Naive thymus-derived CD4-positive, alpha-beta T cell (primary cell): Measurements from ENCODE around the gene DVL1. TPM values are rescaled to one million over a fixed set of nuclear protein-coding genes. Genes with fewer than 3 reads are reported as not detected.
A peak's percentile ranks its signal among the peaks of the same experiment; 100 is the strongest.

Source experiments
- ATAC-seq: fragments of 150-1000 bp; cut with Tn5 transposase; 2 replicates; pipeline ENCODE4 v1.10.0; 2021; ENCODE audit warnings: mild to moderate bottlenecking, moderate library complexity
- CTCF ChIA-PET: fragments of 350-600 bp; sonication (Branson Sonifier 250); formaldehyde crosslinking; loops from one replicate; lab custom pipeline; 2021; ENCODE audit warnings: antibody characterized with exemption; lab: Charles Lee
- POLR2A ChIA-PET: fragments of 350-600 bp; sonication (Branson Sonifier 250); formaldehyde crosslinking; loops from one replicate; lab custom pipeline; 2021; ENCODE audit warnings: antibody characterized with exemption, inconsistent platforms; lab: Charles Lee
- DNase-seq, 9 donors: peaks; one replicate each; pipeline versions ENCODE4 v3.0.0 to v3.0.0-alpha.2; 2020 to 2022; ENCODE audit warnings: mixed read lengths in 1 of 9
- H3K27ac ChIP-seq: one replicate; pipeline ENCODE4 v1.7.0; 2013; ENCODE audit warnings: mild to moderate bottlenecking, low read depth, low read length, moderate library complexity
- H3K27me3 ChIP-seq, 2 donors: one replicate each; pipeline ENCODE4 v1.7.0; 2013; ENCODE audit warnings: low read length in 2 of 2, mild to moderate bottlenecking in 2 of 2, moderate library complexity in 2 of 2; ENCODE audit not compliant: control insufficient read depth in 2 of 2, insufficient read depth in 2 of 2
- H3K36me3 ChIP-seq, 3 experiments: 1 replicate in 2 of 3; 2 replicates in 1 of 3; pipeline ENCODE4 v1.7.0; 2013; ENCODE audit warnings: low read length in 3 of 3, mild to moderate bottlenecking in 3 of 3, moderate library complexity in 1 of 3; ENCODE audit not compliant: insufficient read depth in 3 of 3, control insufficient read depth in 2 of 3
- H3K4me1 ChIP-seq, 2 donors: one replicate each; pipeline ENCODE4 v1.7.0; 2013; ENCODE audit warnings: low read length in 2 of 2, mild to moderate bottlenecking in 2 of 2, moderate library complexity in 1 of 2; ENCODE audit not compliant: control insufficient read depth in 2 of 2, insufficient read depth in 2 of 2
- H3K4me3 ChIP-seq: 2 replicates; pipeline ENCODE4 v1.7.0; 2013; ENCODE audit warnings: mild to moderate bottlenecking, low read length
- H3K9me3 ChIP-seq, 3 experiments: 1 replicate in 2 of 3; 2 replicates in 1 of 3; pipeline ENCODE4 v1.7.0; 2013; ENCODE audit warnings: low read length in 3 of 3; ENCODE audit not compliant: control insufficient read depth in 2 of 3
- H3K27ac Mint-ChIP-seq, 9 donors: one replicate each; pipeline ENCODE4 v1.8.0; 2020 to 2022; ENCODE audit warnings: mixed read lengths in 9 of 9, mild to moderate bottlenecking in 8 of 9, moderate library complexity in 5 of 9, inconsistent platforms in 2 of 9
- H3K27me3 Mint-ChIP-seq, 5 donors: one replicate each; pipeline ENCODE4 v1.8.0; 2021 to 2022; ENCODE audit warnings: mixed read lengths in 5 of 5, mild to moderate bottlenecking in 1 of 5
- H3K36me3 Mint-ChIP-seq, 5 donors: one replicate each; pipeline ENCODE4 v1.8.0; 2020 to 2022; ENCODE audit warnings: mixed read lengths in 5 of 5, mild to moderate bottlenecking in 3 of 5, inconsistent platforms in 1 of 5
- H3K4me1 Mint-ChIP-seq, 7 donors: one replicate each; pipeline ENCODE4 v1.8.0; 2020 to 2022; ENCODE audit warnings: mixed read lengths in 7 of 7, mild to moderate bottlenecking in 3 of 7, inconsistent platforms in 1 of 7
- H3K4me3 Mint-ChIP-seq, 10 donors: one replicate each; pipeline ENCODE4 v1.8.0; 2020 to 2022; ENCODE audit warnings: mild to moderate bottlenecking in 10 of 10, mixed read lengths in 10 of 10, moderate library complexity in 6 of 10, inconsistent platforms in 2 of 10
- H3K9me3 Mint-ChIP-seq, 11 donors: one replicate each; pipeline ENCODE4 v1.8.0; 2020 to 2022; ENCODE audit warnings: mixed read lengths in 11 of 11, mild to moderate bottlenecking in 4 of 11, inconsistent platforms in 1 of 11, moderate library complexity in 1 of 11
- intact Hi-C, 2 donors: fragments of 100-400 bp; cut with micrococcal nuclease; formaldehyde crosslinking; loops; one replicate each; pipeline ENCODE4 v1.15.1; 2023
- polyA plus RNA-seq, 2 donors: library from polyadenylated mRNA; unstranded; fragments of 300-500 nt; fragmentation: Illumina TruSeq; gene quantifications; one replicate each; pipeline ENCODE4 v1.2.3, GENCODE V29; 2021
- total RNA-seq, 6 experiments: library from RNA in 5 of 6; stranded (reverse) in 5 of 6; gene quantifications; 1 replicate in 5 of 6; 2 replicates in 1 of 6; pipeline ENCODE4 v1.2.3 and lab custom pipeline; 2021 to 2026

DVL1 gene
- total and polyA plus RNA-seq, 7 experiments from 2014 or later, result 0.78 to 54.9 (median 44.8) TPM

DNA sequence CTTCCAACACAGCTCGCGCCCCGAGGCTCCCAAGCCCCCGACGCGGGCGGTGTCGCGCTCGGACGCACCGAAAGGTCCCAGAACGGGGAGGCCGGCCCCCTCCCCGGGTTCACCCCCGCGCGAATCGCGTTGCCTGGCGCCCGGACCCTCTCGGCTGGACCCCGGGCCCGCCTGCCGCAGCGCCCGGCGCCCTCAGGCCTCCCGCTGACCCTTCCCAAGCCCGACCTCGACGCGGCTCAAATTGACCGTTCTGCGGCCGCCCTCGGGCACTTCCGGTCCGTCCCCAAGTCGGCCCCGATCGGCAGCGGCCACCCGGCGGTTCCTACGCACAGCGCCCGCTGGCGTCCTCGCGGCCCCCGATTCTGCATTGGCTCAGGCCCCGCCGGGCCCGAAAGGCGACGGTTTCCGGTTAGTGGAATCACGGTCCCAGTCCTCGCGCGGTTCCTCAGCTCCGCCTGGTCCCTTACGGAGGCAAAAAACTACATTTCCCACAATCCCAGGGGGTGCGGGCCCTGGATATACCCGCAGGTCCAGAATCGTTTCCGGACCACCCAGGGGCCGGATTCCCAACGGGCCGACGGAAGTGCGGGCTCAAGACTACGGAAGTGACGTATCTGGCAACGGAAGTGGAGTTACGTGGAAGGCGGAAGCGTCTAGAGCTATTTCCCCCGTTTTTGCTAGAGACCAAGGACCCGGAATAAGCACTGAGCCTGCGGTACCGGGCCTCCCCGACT is 25.9 kb upstream of the DVL1 start, which contains the start of gene AURKAIP1:
Gene AURKAIP1 (minus strand): TSS at position 279 of the 734 bp plus-strand sequence. CDS start 451 bp downstream, outside the sequence.
- peak within 1 kb of the TSS; percentile 82 to 96 (median 94) for H3K4me3 Mint-ChIP-seq
- H3K4me1 Mint-ChIP-seq, result peaks cover 0 to 37% (median 21%) of the 10 kb centered on the region in 7 donors
- no peaks in the 10 kb centered on the region for H3K9me3 Mint-ChIP-seq
- ChIA-PET POLR2A (interaction anchor here (0.5 to 4.5 kb wide), 22 partner anchors 10 to 434 kb away, joined by 3 to 59 read pairs (median 4); partner anchors contain the start of genes B3GALT6, C1orf159, CCNL2 and DVL1), CTCF (interaction anchor here (0.8 to 1.9 kb wide), 5 partner anchors 22 to 44 kb away, joined by 3 to 6 read pairs (median 5); partner anchors contain the start of gene CCNL2)
- H3K27ac Mint-ChIP-seq, result peak within 1 kb of the TSS; percentile 91 to 98 (median 97)
- intact Hi-C loops, result loop anchor here (1.0 to 10.0 kb wide), 12 partner anchors 24 to 416 kb away; partner anchors contain the start of genes C1orf159 (in 2 of the 2), CCNL2 (in 2 of the 2), MRPL20 (in 2 of the 2) and PUSL1 (in 2 of the 2)
- H3K36me3 ChIP-seq, result peaks cover 0 to 11% (median 4%) of the 10 kb centered on the region in 3 experiments
- no peaks in the 10 kb centered on the region for H3K9me3 ChIP-seq
- peak; percentile 84 for ATAC-seq
- peak; percentile 80 to 98 (median 96) for DNase-seq
- H3K4me1 ChIP-seq, result peaks cover 18 to 35% of the 10 kb centered on the region in 2 donors
- H3K27me3 Mint-ChIP-seq, result peaks cover 0 to 2% (median 0%) of the 10 kb centered on the region in 5 donors
- H3K27me3 ChIP-seq, result no peaks in the 10 kb centered on the region
- H3K4me3 ChIP-seq, result peak within 1 kb of the TSS; percentile 74
- peaks cover 0 to 5% (median 0%) of the 10 kb centered on the region in 5 donors for H3K36me3 Mint-ChIP-seq
- peak within 1 kb of the TSS; percentile 88 for H3K27ac ChIP-seq

DNA sequence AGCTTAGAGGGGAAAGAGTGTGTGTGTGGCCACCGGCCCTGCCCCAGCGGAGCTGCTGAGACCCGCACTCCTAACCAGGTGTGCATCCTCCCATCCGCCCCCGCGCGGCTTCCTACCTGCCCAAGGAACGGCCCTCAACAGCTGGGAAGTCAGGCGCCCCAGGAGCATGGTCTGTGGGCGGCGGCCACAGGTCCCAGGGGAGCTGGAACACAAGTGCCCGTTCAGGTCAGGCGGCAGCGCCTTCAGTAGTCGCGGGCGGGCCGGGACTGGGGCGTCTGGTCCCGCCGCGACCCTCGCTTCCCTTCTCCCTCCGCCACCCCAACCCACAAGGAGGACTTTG is 25.3 kb upstream of the DVL1 start:
- DNase-seq, result peak in 1 of 9 donors; percentile 38
- Mint-ChIP-seq H3K36me3 (peaks cover 0 to 5% (median 0%) of the 10 kb centered on the region in 5 donors), H3K4me3 (peak overlapping the region; percentile 77 to 96 (median 92)), H3K27me3 (peaks cover 0 to 2% (median 0%) of the 10 kb centered on the region in 5 donors), H3K27ac (peak overlapping the region; percentile 43 to 91 (median 86)), H3K9me3 (no peaks in the 10 kb centered on the region), H3K4me1 (peaks cover 0 to 39% (median 23%) of the 10 kb centered on the region in 7 donors)
- H3K36me3 ChIP-seq, result peaks cover 0 to 11% (median 4%) of the 10 kb centered on the region in 3 experiments
- H3K9me3 ChIP-seq, result no peaks in the 10 kb centered on the region
- H3K27ac ChIP-seq, result peak overlapping the region; percentile 88
- peak overlapping the region; percentile 74 for H3K4me3 ChIP-seq
- no peaks in the 10 kb centered on the region for H3K27me3 ChIP-seq
- ATAC-seq, result no peak
- peaks cover 18 to 35% of the 10 kb centered on the region in 2 donors for H3K4me1 ChIP-seq
- ChIA-PET POLR2A (interaction anchor here (0.6 to 4.5 kb wide), 17 partner anchors 9 to 361 kb away, joined by 3 to 59 read pairs (median 4); partner anchors contain the start of genes B3GALT6, C1orf159, CCNL2 and DVL1), CTCF (interaction anchor here (1.2 to 1.9 kb wide), 3 partner anchors 22 to 33 kb away, joined by 3 to 6 read pairs (median 5); no protein-coding TSS in a partner anchor)
- intact Hi-C loops, result loop anchor here (2.0 to 10.0 kb wide), 2 partner anchors 32 to 360 kb away; partner anchors contain the start of genes ISG15 (in 1 of the 2) and MRPL20 (in 1 of the 2)

DNA sequence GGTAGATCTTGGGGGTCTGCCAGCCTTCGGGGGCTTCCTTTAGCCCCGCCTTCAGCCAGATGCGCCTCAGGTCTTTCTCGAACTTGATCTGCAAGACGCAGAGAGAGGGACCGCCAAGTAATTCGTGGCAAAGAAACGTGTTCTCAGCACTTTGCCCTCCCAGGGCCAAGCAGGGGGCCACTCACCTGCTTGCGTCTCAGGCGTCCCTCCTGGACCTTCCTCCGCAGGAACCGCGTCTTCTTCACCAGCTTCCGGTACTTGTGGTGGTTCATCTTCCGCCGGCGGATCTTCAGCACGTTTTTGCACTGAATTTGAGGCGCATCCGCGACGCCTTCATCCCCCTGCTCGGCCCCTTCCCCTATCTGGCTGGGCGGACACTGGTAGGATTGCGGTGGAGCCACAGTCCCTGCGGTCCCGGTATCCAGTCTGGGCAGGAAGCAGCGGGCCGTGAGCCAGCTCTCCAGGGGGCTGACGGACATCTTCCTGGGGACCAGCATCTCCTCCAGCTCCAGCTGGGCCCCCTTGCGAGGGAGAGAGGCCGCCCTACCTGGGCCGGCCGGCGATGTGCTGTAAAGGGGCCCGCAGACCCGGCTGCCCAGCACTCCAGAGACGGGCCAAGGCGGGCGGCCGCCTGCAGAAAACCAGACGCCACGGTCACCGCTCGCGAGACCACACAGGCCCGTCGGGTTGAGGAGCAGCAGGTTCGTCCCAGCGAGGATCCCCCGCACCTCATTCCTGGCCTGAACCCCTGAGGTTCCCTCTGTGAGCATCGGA is 24.8 kb upstream of the DVL1 start:
- Histone ChIP-seq H3K27me3 (no peaks in the 10 kb centered on the region), H3K9me3 (no peaks in the 10 kb centered on the region), H3K36me3 (peaks cover 0 to 11% (median 4%) of the 10 kb centered on the region in 3 experiments), H3K4me1 (peaks cover 18 to 35% of the 10 kb centered on the region in 2 donors), H3K27ac (peak overlapping the region; percentile 88), H3K4me3 (peak overlapping the region; percentile 74)
- Mint-ChIP-seq H3K27me3 (peaks cover 0 to 2% (median 0%) of the 10 kb centered on the region in 5 donors), H3K4me3 (peak overlapping the region; percentile 77 to 96 (median 92)), H3K4me1 (peaks cover 0 to 39% (median 23%) of the 10 kb centered on the region in 7 donors), H3K27ac (peak overlapping the region; percentile 53 to 91 (median 86)), H3K36me3 (peaks cover 0 to 5% (median 0%) of the 10 kb centered on the region in 5 donors), H3K9me3 (no peaks in the 10 kb centered on the region)
- no peak for DNase-seq
- POLR2A ChIA-PET, result interaction anchor here (0.6 to 4.5 kb wide), 8 partner anchors 8 to 100 kb away, joined by 3 to 59 read pairs (median 5); partner anchors contain the start of genes CCNL2, MRPL20 and UBE2J2
- intact Hi-C loops, result loop anchor here (2.0 to 10.0 kb wide), 3 partner anchors 33 to 359 kb away; partner anchors contain the start of genes ISG15 (in 1 of the 2) and MRPL20 (in 1 of the 2)
- no peak for ATAC-seq
- CTCF ChIA-PET, result interaction anchor here (1.4 to 1.9 kb wide), 2 partner anchors 26 to 257 kb away, joined by 3 to 6 read pairs; no protein-coding TSS in a partner anchor

DNA sequence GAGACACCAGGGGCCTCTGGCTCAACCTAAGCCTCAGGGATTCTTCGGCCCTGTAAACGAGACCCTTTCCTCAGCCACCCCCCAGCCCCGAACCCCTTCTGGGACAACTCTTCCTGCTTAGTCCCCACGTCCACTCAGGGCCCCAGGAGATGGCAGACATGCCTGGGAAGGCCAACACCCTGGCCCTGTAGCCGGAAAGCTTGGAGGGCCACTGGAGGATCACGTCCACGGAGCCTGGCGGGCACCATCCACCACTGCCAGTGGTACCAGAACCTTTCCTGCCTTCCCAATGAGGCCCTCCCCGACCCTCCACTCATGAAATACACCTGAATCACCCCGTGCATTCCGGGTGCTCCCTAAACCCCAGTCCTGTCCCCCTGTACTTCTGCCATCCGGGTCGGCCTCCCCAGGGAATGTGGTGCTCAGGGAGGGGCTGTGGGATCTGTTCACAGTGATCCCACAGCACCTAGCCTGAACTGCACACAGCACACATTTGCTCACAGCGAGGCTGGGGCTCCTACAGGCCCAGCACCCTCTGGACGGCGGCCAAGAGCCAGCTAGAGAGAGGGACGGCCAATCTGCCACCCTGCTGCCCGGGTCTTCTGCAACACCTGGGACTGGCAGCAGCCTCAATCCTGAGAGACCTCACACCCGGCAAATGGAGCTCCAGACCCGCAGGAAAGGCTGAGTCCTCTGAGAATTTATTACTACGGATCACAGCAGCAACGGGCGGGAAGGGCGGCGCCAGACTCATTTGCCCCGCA is 24.0 kb upstream of the DVL1 start:
- DNase-seq (no peak), ATAC-seq (no peak)
- Histone ChIP-seq H3K36me3 (peaks cover 0 to 11% (median 4%) of the 10 kb centered on the region in 3 experiments), H3K4me3 (no peak overlapping the region), H3K27me3 (no peaks in the 10 kb centered on the region), H3K9me3 (no peaks in the 10 kb centered on the region), H3K27ac (peak overlapping the region; percentile 88), H3K4me1 (peaks cover 18 to 35% of the 10 kb centered on the region in 2 donors)
- Mint-ChIP-seq H3K9me3 (no peaks in the 10 kb centered on the region), H3K4me3 (peak overlapping the region; percentile 47 to 96 (median 92)), H3K27ac (peak overlapping the region; percentile 13 to 91 (median 78)), H3K27me3 (peaks cover 0 to 2% (median 0%) of the 10 kb centered on the region in 5 donors), H3K4me1 (peaks cover 0 to 39% (median 23%) of the 10 kb centered on the region in 7 donors), H3K36me3 (peaks cover 0 to 5% (median 0%) of the 10 kb centered on the region in 5 donors)
- ChIA-PET CTCF (interaction anchor here (1.1 to 1.4 kb wide), 2 partner anchors 68 to 257 kb away, joined by 3 to 4 read pairs; no protein-coding TSS in a partner anchor), POLR2A (interaction anchor here (1.7 to 3.3 kb wide), 3 partner anchors 21 to 26 kb away, joined by 9 to 59 read pairs (median 13); partner anchors contain the start of gene CCNL2)
- intact Hi-C loops, result loop anchor here in 1 of 2 donors (2.0 to 10.0 kb wide), 2 partner anchors 340 to 358 kb away; partner anchors contain the start of gene ISG15
